H9 (cell line): ENCODE measurements around the gene ULK4. TPM values are rescaled to one million over a fixed set of nuclear protein-coding genes. Genes with fewer than 3 reads are reported as not detected.

Source experiments
- DNase-seq: peaks from one replicate; pipeline ENCODE4 v3.0.0-alpha.2; 2017
- H2AFZ ChIP-seq: one replicate; pipeline ENCODE4 v1.6.1; 2013; ENCODE audit warnings: mild to moderate bottlenecking, low read length, control low read depth, moderate library complexity
- H2AK5ac ChIP-seq: 2 replicates; pipeline ENCODE4 v1.6.1; 2013; ENCODE audit warnings: low read length, control low read depth, mixed read lengths; ENCODE audit not compliant: insufficient read length
- H2BK120ac ChIP-seq: one replicate; pipeline ENCODE4 v1.6.1; 2013; ENCODE audit warnings: low read depth, mild to moderate bottlenecking, low read length, control low read depth, inconsistent platforms; ENCODE audit not compliant: poor library complexity, severe bottlenecking
- H2BK12ac ChIP-seq: 2 replicates; pipeline ENCODE4 v1.6.1; 2013; ENCODE audit warnings: low read length, control low read depth, mixed read lengths, low read depth; ENCODE audit not compliant: insufficient read length
- H2BK15ac ChIP-seq: 2 replicates; pipeline ENCODE4 v1.6.1; 2013; ENCODE audit warnings: low read depth, low read length, control low read depth
- H2BK20ac ChIP-seq: one replicate; pipeline ENCODE4 v1.6.1; 2013; ENCODE audit warnings: low read depth, mild to moderate bottlenecking, low read length, control low read depth, inconsistent platforms; ENCODE audit not compliant: poor library complexity, severe bottlenecking
- H2BK5ac ChIP-seq: 2 replicates; pipeline ENCODE4 v1.6.1; 2013; ENCODE audit warnings: low read length, control low read depth, mixed read lengths; ENCODE audit not compliant: insufficient read length
- H3K14ac ChIP-seq: 2 replicates; pipeline ENCODE4 v1.6.1; 2013; ENCODE audit warnings: low read length, control low read depth; ENCODE audit not compliant: insufficient read depth
- H3K18ac ChIP-seq: 2 replicates; pipeline ENCODE4 v1.6.1; 2013; ENCODE audit warnings: low read depth, mild to moderate bottlenecking, mixed read lengths, low read length, control low read depth; ENCODE audit not compliant: insufficient read length
- H3K23ac ChIP-seq: 2 replicates; pipeline ENCODE4 v1.6.1; 2013; ENCODE audit warnings: low read length, control low read depth, mixed read lengths, low read depth; ENCODE audit not compliant: insufficient read length
- H3K23me2 ChIP-seq: 2 replicates; pipeline ENCODE4 v1.6.1; 2013; ENCODE audit warnings: low read depth, mild to moderate bottlenecking, mixed read lengths, low read length, control low read depth; ENCODE audit not compliant: insufficient read length, poor library complexity, severe bottlenecking
- H3K27ac ChIP-seq: 2 replicates; pipeline ENCODE4 v1.5.1; 2013; ENCODE audit warnings: low read length, control low read depth, mixed read lengths, low read depth; ENCODE audit not compliant: insufficient read length
- H3K27me3 ChIP-seq: 2 replicates; pipeline ENCODE4 v1.6.1; 2013; ENCODE audit warnings: low read length, control low read depth, inconsistent platforms; ENCODE audit not compliant: insufficient read depth
- H3K4ac ChIP-seq: 2 replicates; pipeline ENCODE4 v1.6.1; 2013; ENCODE audit warnings: low read depth, mild to moderate bottlenecking, control low read depth, inconsistent platforms, low read length, moderate library complexity
- H3K4me1 ChIP-seq: 2 replicates; pipeline ENCODE4 v1.6.1; 2013; ENCODE audit warnings: low read length, control low read depth, inconsistent platforms; ENCODE audit not compliant: insufficient read depth
- H3K4me2 ChIP-seq: 2 replicates; pipeline ENCODE4 v1.6.1; 2013; ENCODE audit warnings: low read length, control low read depth, mixed read lengths; ENCODE audit not compliant: insufficient read length, insufficient read depth
- H3K56ac ChIP-seq: 2 replicates; pipeline ENCODE4 v1.6.1; 2013; ENCODE audit warnings: low read depth, mild to moderate bottlenecking, mixed read lengths, low read length, control low read depth; ENCODE audit not compliant: insufficient read length
- H3K79me1 ChIP-seq: 2 replicates; pipeline ENCODE4 v1.6.1; 2013; ENCODE audit warnings: low read depth, mild to moderate bottlenecking, moderate library complexity, low read length, control low read depth, inconsistent platforms; ENCODE audit not compliant: insufficient read depth, poor library complexity, severe bottlenecking
- H3K79me2 ChIP-seq: 2 replicates; pipeline ENCODE4 v1.6.1; 2013; ENCODE audit warnings: low read length, control low read depth, inconsistent platforms; ENCODE audit not compliant: insufficient read depth
- H3K9ac ChIP-seq: 2 replicates; pipeline ENCODE4 v1.6.1; 2013; ENCODE audit warnings: low read length, control low read depth, mixed read lengths; ENCODE audit not compliant: insufficient read length; ENCODE audit errors: extremely low read depth
- H3K9me3 ChIP-seq: one replicate; pipeline ENCODE4 v1.6.1; 2013; ENCODE audit warnings: low read depth, low read length, inconsistent platforms; ENCODE audit not compliant: control insufficient read depth
- H3T11ph ChIP-seq: one replicate; pipeline ENCODE4 v1.6.1; 2013; ENCODE audit warnings: mild to moderate bottlenecking, low read length, control low read depth, inconsistent platforms
- H4K20me1 ChIP-seq: one replicate; pipeline ENCODE4 v1.6.1; 2013; ENCODE audit not compliant: control insufficient read depth, insufficient read length, insufficient read depth
- H4K5ac ChIP-seq: 2 replicates; pipeline ENCODE4 v1.6.1; 2013; ENCODE audit warnings: low read depth, mild to moderate bottlenecking, mixed read lengths, low read length, control low read depth; ENCODE audit not compliant: insufficient read length
- H4K8ac ChIP-seq: replicated peaks from 2 replicates; pipeline ENCODE4 v1.6.1; 2013; ENCODE audit warnings: low read length, control low read depth, mixed read lengths, low read depth; ENCODE audit not compliant: insufficient read length
- H4K91ac ChIP-seq: 2 replicates; pipeline ENCODE4 v1.6.1; 2013; ENCODE audit warnings: low read depth, mild to moderate bottlenecking, moderate library complexity, mixed read lengths, low read length, control low read depth; ENCODE audit not compliant: insufficient read length
- H3K27ac Mint-ChIP-seq, 3 experiments: 2 replicates in 2 of 3; 3 replicates in 1 of 3; pipeline ENCODE4 v1.8.0; 2020 to 2021; ENCODE audit warnings: mixed read lengths in 3 of 3, mild to moderate bottlenecking in 1 of 3, moderate library complexity in 1 of 3
- H3K27me3 Mint-ChIP-seq: 2 replicates; pipeline ENCODE4 v1.8.0; 2021; ENCODE audit warnings: low read depth, mild to moderate bottlenecking, moderate library complexity, mixed read lengths
- H3K36me3 Mint-ChIP-seq, 3 experiments: 2 replicates in 2 of 3; 3 replicates in 1 of 3; pipeline ENCODE4 v1.8.0; 2020 to 2021; ENCODE audit warnings: low read depth in 3 of 3, mixed read lengths in 3 of 3; ENCODE audit not compliant: insufficient read depth in 1 of 3
- H3K4me1 Mint-ChIP-seq, 2 experiments: 2 replicates each; pipeline ENCODE4 v1.8.0; 2020; ENCODE audit warnings: mixed read lengths in 2 of 2
- H3K4me3 Mint-ChIP-seq, 2 experiments: 2 replicates in 1 of 2; 3 replicates in 1 of 2; pipeline ENCODE4 v1.8.0; 2020 to 2021; ENCODE audit warnings: mild to moderate bottlenecking in 2 of 2, mixed read lengths in 2 of 2, moderate library complexity in 1 of 2
- H3K9me3 Mint-ChIP-seq, 2 experiments: 2 replicates in 1 of 2; 3 replicates in 1 of 2; pipeline ENCODE4 v1.8.0; 2020; ENCODE audit warnings: mild to moderate bottlenecking in 2 of 2, mixed read lengths in 2 of 2, moderate library complexity in 1 of 2
- WGBS: extraction: QIAGEN DNeasy Blood & Tissue Kit; methylation state at CpG from one replicate; pipeline ENCODE4 v1.1.7; 2013; ENCODE audit warnings: missing lambda C conversion rate, low lambda C conversion rate, mixed read lengths; ENCODE audit not compliant: insufficient read length; ENCODE audit errors: extremely low coverage; 5-methylcytosine and 5-hydroxymethylcytosine counted together
- total RNA-seq: library from RNA; stranded (reverse); gene quantifications from 2 replicates; pipeline ENCODE4 v1.2.1, GENCODE V29; 2021
- TF ChIP-seq, protein P1 (sequence below): fragments of 200-600 bp; sonication (generic); conservative IDR thresholded peaks from 3 replicates; pipeline ENCODE4 v1.8.0; 2021; ENCODE audit warnings: antibody characterized with exemption, mild to moderate bottlenecking

Gene ULK4
- total RNA-seq, 1 experiment from 2014 or later = 12.9 TPM

DNA sequence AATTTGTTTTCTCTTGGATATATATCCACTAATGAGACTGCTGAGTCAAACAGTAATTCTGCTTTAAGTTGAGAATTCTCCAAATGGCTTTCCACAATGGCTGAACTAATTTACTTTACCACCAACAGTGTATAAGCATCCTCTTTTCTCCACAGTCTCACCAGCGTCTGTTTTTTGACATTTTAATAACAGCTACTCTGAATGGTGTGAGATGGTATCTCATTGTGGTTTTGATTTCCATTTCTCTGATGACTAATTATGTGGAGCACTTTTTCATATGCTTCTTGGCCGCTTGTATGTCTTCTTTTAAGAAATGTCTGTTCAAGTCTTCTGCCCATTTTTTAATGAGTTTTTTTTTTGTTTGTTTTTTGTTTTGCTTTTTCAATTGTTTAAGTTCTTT is 556.4 kb downstream of the ULK4 start:
- Histone ChIP-seq H2AK5ac (no peak overlapping the region), H2BK15ac (no peak overlapping the region), H3T11ph (no peak overlapping the region), H3K79me1 (no peaks in the 10 kb centered on the region), H2BK12ac (no peak overlapping the region), H2AFZ (no peak overlapping the region), H3K79me2 (no peaks in the 10 kb centered on the region), H3K4me2 (no peak overlapping the region), H2BK20ac (no peak overlapping the region), H4K20me1 (no peaks in the 10 kb centered on the region), H4K5ac (no peak overlapping the region), H4K91ac (no peak overlapping the region), H3K14ac (no peak overlapping the region), H3K27ac (no peak overlapping the region), H3K9me3 (no peaks in the 10 kb centered on the region), H3K4ac (no peak overlapping the region), H2BK5ac (no peak overlapping the region), H3K23me2 (no peaks in the 10 kb centered on the region), H3K56ac (no peak overlapping the region), H3K18ac (no peak overlapping the region), H3K4me1 (no peaks in the 10 kb centered on the region), H2BK120ac (no peak overlapping the region), H4K8ac (no peak overlapping the region), H3K9ac (no peak overlapping the region), H3K27me3 (no peaks in the 10 kb centered on the region), H3K23ac (no peak overlapping the region)
- Mint-ChIP-seq H3K27me3 (no peaks in the 10 kb centered on the region), H3K4me1 (no peaks in the 10 kb centered on the region), H3K36me3 (peaks cover 0 to 2% (median 0%) of the 10 kb centered on the region in 3 experiments; a peak in 1 of 7 replicates), H3K9me3 (no peaks in the 10 kb centered on the region), H3K4me3 (no peak overlapping the region), H3K27ac (no peak overlapping the region)
- DNase-seq = no peak
- no CpG with 5 or more reads among the region's 2 CpGs for WGBS
- TF ChIP-seq, protein P1, sequence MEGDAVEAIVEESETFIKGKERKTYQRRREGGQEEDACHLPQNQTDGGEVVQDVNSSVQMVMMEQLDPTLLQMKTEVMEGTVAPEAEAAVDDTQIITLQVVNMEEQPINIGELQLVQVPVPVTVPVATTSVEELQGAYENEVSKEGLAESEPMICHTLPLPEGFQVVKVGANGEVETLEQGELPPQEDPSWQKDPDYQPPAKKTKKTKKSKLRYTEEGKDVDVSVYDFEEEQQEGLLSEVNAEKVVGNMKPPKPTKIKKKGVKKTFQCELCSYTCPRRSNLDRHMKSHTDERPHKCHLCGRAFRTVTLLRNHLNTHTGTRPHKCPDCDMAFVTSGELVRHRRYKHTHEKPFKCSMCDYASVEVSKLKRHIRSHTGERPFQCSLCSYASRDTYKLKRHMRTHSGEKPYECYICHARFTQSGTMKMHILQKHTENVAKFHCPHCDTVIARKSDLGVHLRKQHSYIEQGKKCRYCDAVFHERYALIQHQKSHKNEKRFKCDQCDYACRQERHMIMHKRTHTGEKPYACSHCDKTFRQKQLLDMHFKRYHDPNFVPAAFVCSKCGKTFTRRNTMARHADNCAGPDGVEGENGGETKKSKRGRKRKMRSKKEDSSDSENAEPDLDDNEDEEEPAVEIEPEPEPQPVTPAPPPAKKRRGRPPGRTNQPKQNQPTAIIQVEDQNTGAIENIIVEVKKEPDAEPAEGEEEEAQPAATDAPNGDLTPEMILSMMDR = no peak
